ENCODE data around the gene NR5A1. TPM values are rescaled to one million over a fixed set of nuclear protein-coding genes. Genes with fewer than 3 reads are reported as not detected.

The NR5A1 gene
- total RNA-seq, 2 experiments from 2014 or later = not detected

GRCh38 chr9:124480621-124480981, 26.6 kb downstream of the NR5A1 start:
- no peak overlapping the region for H3K27ac Mint-ChIP-seq
- H3K4me1 Mint-ChIP-seq (ENCODE audit: low read depth) = no peaks in the 10 kb centered on the region
- peaks cover 18% of the 10 kb centered on the region for H3K27me3 Mint-ChIP-seq
- ATAC-seq (peak; percentile 60), DNase-seq (peak; percentile 30)
- ChIA-PET POLR2A (no interaction called here), CTCF (interaction anchor here (1.0 kb wide), 1 partner anchor 56 kb away, joined by 3 read pairs; no protein-coding TSS in a partner anchor)
- H3K4me3 Mint-ChIP-seq = no peak overlapping the region
- no peaks in the 10 kb centered on the region for H3K36me3 Mint-ChIP-seq (ENCODE audit: low read depth)
- H3K9me3 Mint-ChIP-seq = no peaks in the 10 kb centered on the region
- peak; percentile 23 for TF ChIP-seq CTCF (IDR thresholded peaks at IDR 0.05)
- intact Hi-C loops (cut with micrococcal nuclease) = no loop called here

- TF ChIP-seq CTCF (IDR thresholded peaks at IDR 0.05) = no peak
- Mint-ChIP-seq H3K9me3 (no peaks in the 10 kb centered on the region), H3K27me3 (peaks cover 21% of the 10 kb centered on the region), H3K27ac (no peak overlapping the region), H3K36me3 (ENCODE audit: low read depth) (no peaks in the 10 kb centered on the region), H3K4me1 (ENCODE audit: low read depth) (no peaks in the 10 kb centered on the region), H3K4me3 (no peak overlapping the region)
- intact Hi-C loops (cut with micrococcal nuclease) = no loop called here
- ATAC-seq = no peak
- ChIA-PET POLR2A (no interaction called here), CTCF (interaction anchor here (1.0 kb wide), 1 partner anchor 56 kb away, joined by 3 read pairs; no protein-coding TSS in a partner anchor)
- DNase-seq = no peak
Measured at GRCh38 chr9:124479947-124480620, 27.1 kb downstream of the NR5A1 start.

- H3K4me3 Mint-ChIP-seq = no peak overlapping the region
- TF ChIP-seq CTCF (IDR thresholded peaks at IDR 0.05) = no peak
- H3K36me3 Mint-ChIP-seq (ENCODE audit: low read depth) = no peaks in the 10 kb centered on the region
- peaks cover 21% of the 10 kb centered on the region for H3K27me3 Mint-ChIP-seq
- intact Hi-C loops (cut with micrococcal nuclease) = no loop called here
- DNase-seq (no peak), ATAC-seq (no peak)
- no peaks in the 10 kb centered on the region for H3K9me3 Mint-ChIP-seq
- H3K4me1 Mint-ChIP-seq (ENCODE audit: low read depth) = no peaks in the 10 kb centered on the region
- no peak overlapping the region for H3K27ac Mint-ChIP-seq
- POLR2A ChIA-PET = no interaction called here
- CTCF ChIA-PET = interaction anchor here (1.0 kb wide), 1 partner anchor 55 kb away, joined by 3 read pairs; no protein-coding TSS in a partner anchor
Measured at GRCh38 chr9:124479371-124479770, 27.8 kb downstream of the NR5A1 start.

GRCh38 chr9:124478354-124478753, 28.8 kb downstream of the NR5A1 start:
- no peak overlapping the region for H3K27ac Mint-ChIP-seq
- DNase-seq (no peak), ATAC-seq (no peak)
- no peaks in the 10 kb centered on the region for H3K9me3 Mint-ChIP-seq
- POLR2A ChIA-PET = no interaction called here
- CTCF ChIA-PET = no interaction called here
- intact Hi-C loops (cut with micrococcal nuclease) = no loop called here
- no peak overlapping the region for H3K4me3 Mint-ChIP-seq
- no peak for TF ChIP-seq CTCF (IDR thresholded peaks at IDR 0.05)
- no peaks in the 10 kb centered on the region for H3K36me3 Mint-ChIP-seq (ENCODE audit: low read depth)
- no peaks in the 10 kb centered on the region for H3K4me1 Mint-ChIP-seq (ENCODE audit: low read depth)
- H3K27me3 Mint-ChIP-seq = peaks cover 21% of the 10 kb centered on the region

- ChIA-PET CTCF (no interaction called here), POLR2A (no interaction called here)
- Mint-ChIP-seq H3K36me3 (ENCODE audit: low read depth) (no peaks in the 10 kb centered on the region), H3K27me3 (peaks cover 19% of the 10 kb centered on the region), H3K27ac (no peak overlapping the region), H3K9me3 (no peaks in the 10 kb centered on the region), H3K4me3 (no peak overlapping the region), H3K4me1 (ENCODE audit: low read depth) (no peaks in the 10 kb centered on the region)
- no peak for TF ChIP-seq CTCF (IDR thresholded peaks at IDR 0.05)
- no peak for DNase-seq
- ATAC-seq = peak; percentile 51
- intact Hi-C loops (cut with micrococcal nuclease) = no loop called here
Measured at GRCh38 chr9:124477648-124478285, 29.4 kb downstream of the NR5A1 start.
